ENCODE measurements around the gene ZBTB47.

ZBTB47 gene

GRCh38 chr3:42682301-42683070 is 29.0 kb downstream of the ZBTB47 start:
- DNase-seq (ENCODE audit: low read depth, low spot score), result no peak
- no peak for TF ChIP-seq CTCF (IDR thresholded peaks at IDR 0.05; ENCODE audit: insufficient read depth, low read length, missing control alignments)
- no peak overlapping the region for H3K4me3 ChIP-seq (ENCODE audit: low read depth, low read length)
- ChIA-PET CTCF (no interaction called here), POLR2A (no interaction called here)

- CTCF ChIA-PET, result interaction anchor here (0.9 kb wide), 1 partner anchor 32 kb away, joined by 3 read pairs; no protein-coding TSS in a partner anchor
- TF ChIP-seq CTCF (IDR thresholded peaks at IDR 0.05; ENCODE audit: insufficient read depth, low read length, missing control alignments), result no peak
- peak; percentile 77 for DNase-seq (ENCODE audit: low read depth, low spot score)
- POLR2A ChIA-PET, result interaction anchor here (0.6 kb wide), 1 partner anchor 63 kb away, joined by 3 read pairs; no protein-coding TSS in a partner anchor
- H3K4me3 ChIP-seq (ENCODE audit: low read depth, low read length), result no peak overlapping the region
Observed at GRCh38 chr3:42683875-42684598, 30.5 kb downstream of the ZBTB47 start.

GRCh38 chr3:42684632-42685362 is 31.3 kb downstream of the ZBTB47 start:
- ChIA-PET POLR2A (no interaction called here), CTCF (interaction anchor here (0.9 kb wide), 1 partner anchor 33 kb away, joined by 3 read pairs; no protein-coding TSS in a partner anchor)
- no peak for DNase-seq (ENCODE audit: low read depth, low spot score)
- no peak overlapping the region for H3K4me3 ChIP-seq (ENCODE audit: low read depth, low read length)
- TF ChIP-seq CTCF (IDR thresholded peaks at IDR 0.05; ENCODE audit: insufficient read depth, low read length, missing control alignments), result no peak

- POLR2A ChIA-PET, result no interaction called here
- no peak for TF ChIP-seq CTCF (IDR thresholded peaks at IDR 0.05; ENCODE audit: insufficient read depth, low read length, missing control alignments)
- CTCF ChIA-PET, result interaction anchor here (0.9 kb wide), 1 partner anchor 34 kb away, joined by 3 read pairs; no protein-coding TSS in a partner anchor
- H3K4me3 ChIP-seq (ENCODE audit: low read depth, low read length), result peak within 1 kb of the TSS; percentile 36
- no peak for DNase-seq (ENCODE audit: low read depth, low spot score)
Observed at GRCh38 chr3:42685363-42685881, 31.9 kb downstream of the ZBTB47 start, which contains the start of gene KLHL40. TSS of gene KLHL40 (plus strand) at chr3:42685537. CDS start at chr3:42685619, 82 bp downstream.

GRCh38 chr3:42685891-42686820 is 32.7 kb downstream of the ZBTB47 start:
- no peak for TF ChIP-seq CTCF (IDR thresholded peaks at IDR 0.05; ENCODE audit: insufficient read depth, low read length, missing control alignments)
- ChIA-PET CTCF (no interaction called here), POLR2A (no interaction called here)
- DNase-seq (ENCODE audit: low read depth, low spot score), result no peak
- peak overlapping the region; percentile 36 for H3K4me3 ChIP-seq (ENCODE audit: low read depth, low read length)

Measured in AG04449 (cell line).